Fibroblast of pulmonary artery (primary cell): Measurements from ENCODE around the gene HSP90B1.
A peak's percentile ranks its signal among the peaks of the same experiment; 100 is the strongest.

Experiments
- DNase-seq: peaks from one replicate; pipeline ENCODE4 v3.0.0-alpha.2; 2010; ENCODE audit warnings: low read depth
- H3K4me3 ChIP-seq: replicated peaks from 2 replicates; pipeline ENCODE4 v1.5.1; 2011; ENCODE audit warnings: low read depth, mild to moderate bottlenecking, control low read depth, low read length, moderate library complexity
- CTCF ChIP-seq: IDR thresholded peaks from 2 replicates; pipeline ENCODE4 v1.5.1; 2011; ENCODE audit warnings: mild to moderate bottlenecking, control low read depth, low read length, inconsistent platforms; ENCODE audit errors: missing control alignments

The HSP90B1 gene

GRCh38 chr12:103887738-103888137, 42.5 kb upstream of the HSP90B1 start:
- TF ChIP-seq CTCF: no peak
- H3K4me3 ChIP-seq: no peak overlapping the region
- DNase-seq: no peak

GRCh38 chr12:103897316-103897715, 32.9 kb upstream of the HSP90B1 start:
- no peak overlapping the region for H3K4me3 ChIP-seq
- TF ChIP-seq CTCF: no peak
- no peak for DNase-seq

- no peak for TF ChIP-seq CTCF
- no peak for DNase-seq
- H3K4me3 ChIP-seq: no peak overlapping the region
These were observed 28.6 kb upstream of the HSP90B1 start for GRCh38 chr12:103901518-103902173.

- no peak for DNase-seq
- no peak for TF ChIP-seq CTCF
- no peak overlapping the region for H3K4me3 ChIP-seq
These were observed 26.2 kb upstream of the HSP90B1 start for GRCh38 chr12:103903993-103904392.

- DNase-seq: no peak
- TF ChIP-seq CTCF: no peak
- H3K4me3 ChIP-seq: no peak overlapping the region
These were observed 24.4 kb upstream of the HSP90B1 start for GRCh38 chr12:103905730-103906349.

- TF ChIP-seq CTCF: no peak
These were observed 22.0 kb upstream of the HSP90B1 start for GRCh38 chr12:103908246-103908541.

GRCh38 chr12:103908877-103909276, 21.3 kb upstream of the HSP90B1 start:
- peak; percentile 46 for DNase-seq
- no peak overlapping the region for H3K4me3 ChIP-seq
- no peak for TF ChIP-seq CTCF

More at GRCh38 chr12:103908246-103908541, 22.0 kb upstream of the HSP90B1 start:
- H3K4me3 ChIP-seq: no peak overlapping the region
- DNase-seq: no peak
